NCI-H2196 treated with DMSO at 0.1 percent for 48 hours (cell line): ENCODE results near the gene C15orf62.

Experiments used
- DNase-seq: peaks from one replicate; lab custom pipeline; 2025; ENCODE audit not compliant: unreplicated experiment; lab: John Stamatoyannopoulos, UW

The C15orf62 gene

DNA sequence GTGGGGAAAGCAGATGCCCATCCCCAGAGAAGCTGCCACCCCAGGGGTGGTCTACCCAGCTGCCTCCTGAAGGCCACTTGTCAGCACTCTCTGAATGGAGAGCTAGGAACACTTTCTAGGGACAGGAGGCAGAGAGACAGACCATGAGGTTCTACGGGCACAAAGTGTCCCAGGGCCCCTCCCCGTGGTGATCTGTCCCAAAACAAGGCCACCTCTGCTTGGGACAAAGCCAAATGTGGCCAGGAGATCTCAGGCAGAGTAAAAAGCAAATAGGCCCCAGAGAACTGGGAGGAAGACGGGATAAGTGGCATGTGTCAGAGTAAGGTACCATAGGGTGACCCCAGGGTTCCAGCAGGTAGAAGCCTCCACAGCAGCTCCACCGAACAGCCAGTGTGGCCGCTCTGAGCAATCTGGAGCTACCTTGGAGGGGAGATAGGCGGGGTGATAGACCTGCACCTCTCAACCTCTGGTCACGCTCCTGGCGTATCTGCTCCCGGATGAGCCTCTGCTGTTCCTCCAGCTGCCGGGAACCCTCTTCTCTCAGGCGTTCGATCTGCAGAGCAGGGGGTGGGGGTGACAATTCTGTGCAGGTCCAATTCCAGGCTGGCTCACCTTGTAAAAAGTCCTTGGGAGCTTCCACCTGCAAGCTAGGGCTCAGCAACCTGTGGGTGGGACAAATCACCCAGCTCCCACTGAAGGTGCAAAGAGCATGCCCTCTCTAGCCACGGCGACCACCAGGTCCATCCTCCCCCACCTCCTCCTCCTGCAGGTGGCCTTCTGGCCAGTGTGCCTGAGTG lies 6.2 kb downstream of the C15orf62 start:
- DNase-seq = no peak

DNA sequence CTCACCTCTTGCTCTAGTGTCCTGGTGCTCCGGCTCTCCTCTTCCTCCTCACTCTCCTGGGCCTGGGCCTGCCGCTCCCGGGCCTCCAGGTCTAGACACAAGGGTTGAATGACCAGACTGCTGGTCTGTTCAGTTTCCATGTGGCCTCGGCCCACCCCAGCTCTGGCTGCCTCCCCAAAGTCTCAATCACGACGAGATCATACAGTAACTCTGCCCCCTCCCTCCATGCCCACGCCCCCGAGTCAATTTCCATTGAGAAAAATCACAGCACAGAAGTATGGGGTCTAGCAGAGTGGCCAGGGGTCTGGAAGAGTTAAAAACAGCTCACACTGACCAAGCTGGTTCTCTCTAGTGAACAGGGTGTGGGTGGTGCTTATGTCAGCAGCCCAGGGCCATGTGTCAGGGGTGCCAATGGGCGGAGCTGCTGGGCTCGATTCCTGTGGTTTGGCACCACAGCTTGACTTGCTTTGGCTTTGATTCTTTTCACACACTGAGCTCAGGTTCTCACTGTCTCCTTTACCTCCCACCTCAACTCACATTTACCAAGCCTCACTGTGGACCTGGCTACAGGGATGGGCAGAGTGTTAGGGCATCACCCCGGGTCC lies 6.9 kb downstream of the C15orf62 start:
- DNase-seq = peak; percentile 28

DNA sequence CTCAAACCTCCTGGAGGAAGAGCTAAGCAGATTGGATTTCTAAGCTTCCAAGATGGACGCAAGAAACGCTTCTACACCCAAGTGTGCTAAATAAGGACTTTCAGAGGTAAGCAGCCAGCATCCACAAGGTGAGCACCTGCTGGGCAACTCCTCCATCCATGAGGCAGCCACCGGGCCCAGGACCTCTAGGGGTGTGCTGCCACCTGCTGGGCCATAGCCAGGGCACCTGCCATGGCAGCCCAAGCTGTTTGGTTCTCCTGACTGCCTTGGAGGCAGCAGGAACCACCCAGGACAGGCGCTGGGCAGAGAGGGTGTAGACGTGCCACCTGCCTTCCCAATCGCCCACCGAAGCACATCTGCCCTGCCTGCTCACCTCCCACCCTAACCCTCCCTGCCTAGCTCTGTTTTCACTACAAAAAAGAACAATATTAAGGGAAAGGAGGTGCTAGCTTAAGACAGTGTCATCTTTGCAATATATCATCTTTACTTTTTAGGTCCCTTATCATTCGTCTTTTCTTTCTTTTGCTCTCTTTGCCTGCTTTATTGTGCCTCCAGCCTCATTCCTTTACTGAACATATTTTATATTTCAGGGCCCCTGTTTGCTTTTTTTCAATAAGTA lies 12.9 kb downstream of the C15orf62 start:
- peak; percentile 41 for DNase-seq

DNA sequence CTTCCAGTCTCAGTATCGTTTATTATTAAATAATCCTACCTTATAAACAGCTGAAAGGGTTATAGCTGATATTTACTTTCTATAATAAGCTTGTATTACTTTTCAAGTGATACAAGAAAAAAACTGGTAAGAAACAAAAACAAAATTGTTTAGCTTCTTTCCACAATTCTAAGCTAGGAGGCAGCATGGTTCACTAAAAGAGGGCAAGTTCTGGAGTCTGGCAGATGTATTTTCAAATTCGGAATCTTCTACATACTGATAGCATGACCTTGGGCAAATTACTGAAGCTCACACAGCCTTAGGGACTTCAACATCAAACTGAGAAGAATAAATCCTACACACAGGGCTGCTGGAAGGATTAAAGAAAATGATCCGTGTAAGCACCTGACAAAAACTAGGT lies 15.4 kb downstream of the C15orf62 start:
- no peak for DNase-seq

DNA sequence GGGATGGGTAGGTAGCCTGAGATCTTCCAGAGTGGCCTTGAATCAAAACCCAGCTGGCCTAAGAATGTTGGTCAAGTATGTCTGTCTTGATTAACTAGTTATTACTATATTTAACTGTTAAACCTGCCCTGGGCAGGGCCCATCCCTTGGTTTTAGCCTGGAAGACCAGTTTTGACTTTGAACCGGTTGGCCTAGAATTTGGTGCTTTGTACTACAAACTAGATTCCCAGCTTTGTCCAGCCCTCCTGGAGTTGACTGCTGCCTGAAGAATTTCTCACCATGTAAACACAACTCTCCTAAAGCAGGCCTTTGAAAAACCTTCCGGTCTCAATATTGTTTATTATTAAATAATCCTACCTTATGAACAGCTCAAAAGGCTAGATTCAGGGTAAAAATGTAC lies 16.0 kb downstream of the C15orf62 start:
- DNase-seq = no peak

DNA sequence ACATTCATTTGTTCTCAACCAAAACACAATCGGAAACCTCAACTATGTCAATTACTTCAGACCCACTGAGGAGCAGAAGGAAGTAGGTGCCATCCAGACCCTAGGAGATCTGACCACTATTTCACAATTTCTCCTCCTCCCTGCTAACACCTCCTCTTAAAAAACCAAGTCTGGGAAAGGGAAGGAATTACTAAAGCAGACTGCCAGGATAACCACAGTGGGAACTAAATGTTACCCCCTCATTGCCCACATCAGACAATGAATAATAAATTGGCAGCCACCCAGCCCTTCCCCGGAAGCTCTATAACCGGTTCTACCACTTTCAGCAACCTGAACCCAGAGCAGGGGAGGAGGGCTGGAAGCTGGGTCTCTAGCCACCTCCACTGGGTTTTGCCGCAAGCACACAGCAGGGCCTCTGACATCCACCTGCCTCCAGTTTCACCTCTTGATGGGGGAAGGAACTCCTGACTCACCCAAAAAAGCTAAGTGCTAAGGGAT lies 17.6 kb downstream of the C15orf62 start:
- peak; percentile 73 for DNase-seq

DNA sequence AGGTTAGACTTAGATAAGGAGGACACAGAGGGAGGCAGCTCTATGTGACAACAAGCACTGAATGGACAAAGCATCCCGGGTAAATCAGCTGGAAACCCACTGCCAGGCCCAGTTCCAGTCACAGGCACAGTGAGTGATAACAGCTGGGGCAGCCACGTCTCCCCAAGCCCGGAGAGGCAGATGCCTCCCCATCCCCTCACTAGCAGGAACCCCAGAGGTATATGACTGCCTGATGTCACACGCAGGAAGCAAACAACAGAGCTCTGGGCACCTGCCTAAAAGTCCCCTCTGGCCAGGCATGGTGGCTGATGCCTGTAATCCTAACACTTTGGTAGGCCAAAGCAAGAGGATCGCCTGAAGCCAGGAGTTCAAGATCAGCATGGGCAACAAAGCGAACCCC lies 18.2 kb downstream of the C15orf62 start:
- DNase-seq = no peak

DNA sequence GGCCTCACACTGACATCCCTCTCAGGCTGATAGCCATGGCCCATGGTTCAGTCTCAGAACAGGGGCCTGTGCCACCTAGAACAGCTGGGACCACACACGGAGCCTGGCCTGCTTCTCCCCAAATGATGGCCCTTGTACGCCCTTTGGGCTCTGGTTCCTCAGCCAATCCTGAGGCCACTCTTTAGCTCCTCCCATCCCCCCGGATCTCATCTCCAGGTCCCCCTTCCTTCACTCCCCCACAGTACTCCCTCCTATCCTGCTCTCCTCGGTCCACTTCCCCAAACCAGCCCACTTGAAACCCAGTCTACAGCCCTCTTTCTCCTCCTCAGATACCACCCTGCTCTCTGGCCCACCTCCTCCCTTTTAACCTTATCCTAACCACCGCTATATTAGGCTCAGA lies 19.3 kb downstream of the C15orf62 start:
- DNase-seq = no peak

DNA sequence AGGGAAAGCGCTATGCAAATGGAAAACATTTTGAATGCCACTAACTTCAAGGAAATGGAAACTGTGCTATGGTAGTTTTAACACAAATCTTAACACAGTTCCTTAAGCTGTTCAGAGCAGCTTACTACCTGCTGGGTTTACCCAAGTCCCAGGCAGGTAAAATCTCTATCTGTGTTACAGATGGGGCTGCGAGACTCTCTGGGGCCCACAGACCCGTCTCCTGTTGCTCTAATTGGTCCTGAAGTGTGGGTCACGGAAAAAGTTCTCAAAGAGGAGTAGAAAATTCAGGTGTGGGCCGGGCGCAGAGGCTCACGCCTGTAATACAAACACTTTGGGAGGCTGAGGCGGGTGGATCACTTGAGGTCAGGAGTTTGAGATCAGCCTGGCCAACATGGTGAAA lies 20.2 kb downstream of the C15orf62 start:
- no peak for DNase-seq

DNA sequence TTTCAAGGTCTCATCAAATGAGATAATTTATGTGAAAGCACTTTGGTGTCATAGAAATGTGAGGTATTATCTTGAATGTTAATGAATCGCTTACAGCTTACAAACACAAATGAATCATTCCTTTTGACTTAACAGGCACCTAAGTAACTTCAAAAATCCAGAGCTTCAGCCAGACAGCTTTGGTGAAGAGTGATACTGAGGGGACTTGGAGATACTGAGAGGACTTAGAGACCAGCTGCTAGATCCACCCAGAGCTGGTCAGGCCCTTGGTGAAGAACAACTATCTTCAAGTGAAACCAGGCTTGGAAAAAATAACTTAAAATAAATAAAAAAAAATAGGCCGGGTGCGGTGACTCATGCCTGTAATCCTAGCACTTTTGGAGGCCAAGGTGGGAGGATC lies 20.9 kb downstream of the C15orf62 start:
- no peak for DNase-seq

DNA sequence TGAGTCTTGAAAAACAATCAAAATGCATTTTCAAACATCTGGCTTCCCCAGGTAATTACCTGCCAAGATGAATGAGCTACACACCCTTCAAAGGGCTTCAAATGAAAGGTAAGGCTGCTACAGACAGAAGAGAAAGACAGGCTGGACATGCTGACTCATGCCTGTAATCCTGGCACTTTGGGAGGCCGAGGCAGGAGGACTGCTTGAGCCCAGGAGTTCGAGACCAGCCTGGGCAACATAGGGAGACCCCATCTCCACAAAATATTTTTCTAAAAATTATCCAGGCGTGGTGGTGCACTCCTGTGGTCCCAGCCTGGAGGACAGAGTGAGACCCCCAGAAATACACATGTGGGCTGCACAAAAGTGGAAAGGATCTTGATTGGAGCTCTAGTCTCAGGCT lies 22.6 kb downstream of the C15orf62 start:
- DNase-seq = no peak

DNA sequence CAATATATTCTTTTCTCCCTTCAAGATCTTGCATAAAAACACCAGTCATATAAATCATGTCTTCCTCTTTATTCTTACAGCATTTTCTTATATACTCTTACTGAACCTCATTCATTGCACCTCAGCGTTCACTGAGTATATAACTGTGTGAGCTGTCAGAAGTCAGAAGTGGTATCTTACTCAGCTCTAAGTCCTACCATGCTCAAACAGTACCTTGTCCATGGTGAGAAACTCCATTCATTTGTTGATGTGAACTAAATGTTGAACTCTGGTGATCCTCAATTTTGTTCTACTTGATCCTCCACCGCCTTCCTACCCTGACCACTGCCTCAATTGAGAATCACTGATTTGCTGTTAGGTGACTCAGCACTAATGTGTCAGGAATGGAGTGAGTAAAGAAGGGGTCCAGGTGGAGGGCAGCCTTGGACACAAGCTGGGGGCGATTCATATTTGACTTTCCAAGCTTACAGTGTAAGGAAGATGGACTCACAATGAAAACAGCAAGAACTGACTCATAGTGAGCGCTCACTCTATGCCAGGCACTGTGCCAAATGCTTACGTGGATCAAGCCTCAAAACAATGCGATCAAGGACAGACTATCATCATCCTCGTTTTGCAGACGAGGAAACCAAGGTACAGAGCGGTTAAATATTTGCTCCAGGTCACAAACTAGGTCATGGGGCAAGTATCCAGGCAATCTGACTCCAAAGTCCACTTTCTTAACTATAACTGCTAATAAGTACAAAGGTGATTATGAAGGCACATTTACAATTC lies 23.6 kb downstream of the C15orf62 start:
- DNase-seq = no peak

DNA sequence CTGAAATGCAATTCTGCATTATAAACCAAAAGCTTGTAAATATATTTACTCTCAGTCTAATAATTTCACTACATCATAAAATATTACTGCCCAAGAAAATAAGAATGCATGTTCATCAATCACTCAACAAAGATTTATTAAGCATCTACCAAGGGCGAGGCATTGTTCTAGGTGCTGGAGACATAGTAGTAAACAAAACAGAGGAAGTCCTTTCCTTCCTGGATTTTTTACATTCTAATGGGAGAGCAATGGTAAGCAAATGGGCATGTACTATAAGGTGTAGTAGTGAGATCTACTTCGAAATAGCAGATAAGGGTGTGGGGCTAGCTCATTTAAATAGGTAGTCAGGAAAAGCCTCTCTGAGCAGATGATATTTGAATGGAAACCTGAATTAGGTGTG lies 26.3 kb downstream of the C15orf62 start:
- no peak for DNase-seq

DNA sequence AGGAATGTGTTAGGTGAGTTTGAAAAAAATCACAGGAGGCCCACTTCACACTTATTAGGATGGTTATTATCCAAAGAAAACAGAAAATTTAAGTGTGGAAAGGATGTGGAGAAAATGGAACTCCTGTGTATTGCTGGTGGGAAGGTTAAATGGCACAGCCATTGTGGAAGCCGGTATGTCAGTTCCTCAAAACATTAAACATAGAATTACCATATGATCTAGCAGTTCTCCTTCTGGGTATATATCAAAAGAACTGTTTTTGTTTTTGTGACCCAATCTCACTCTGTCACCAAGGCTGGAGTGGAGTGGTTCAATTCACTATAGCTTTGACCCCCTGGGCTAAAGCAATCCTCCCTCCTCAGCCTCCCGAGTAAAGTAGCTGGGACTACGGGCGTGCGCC lies 26.7 kb downstream of the C15orf62 start:
- DNase-seq = no peak

DNA sequence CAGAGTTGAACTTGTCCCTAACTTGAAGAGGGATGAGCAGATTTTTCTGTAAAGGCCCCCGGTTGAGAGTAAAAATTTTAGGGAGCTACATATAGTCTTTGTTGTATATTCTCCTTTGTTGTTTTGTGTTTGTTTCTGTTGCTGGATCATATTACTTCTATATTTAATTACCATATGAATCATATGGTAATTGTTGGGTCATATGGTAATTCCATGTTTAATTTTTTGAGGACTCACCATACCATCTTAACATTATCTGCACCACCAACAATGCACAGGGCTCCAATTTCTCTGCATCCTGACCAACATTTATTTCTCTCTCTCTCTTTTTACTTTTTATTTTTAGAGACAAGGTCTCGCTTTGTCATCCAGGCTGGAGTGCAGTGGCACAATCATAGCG lies 29.7 kb downstream of the C15orf62 start:
- DNase-seq = no peak

DNA sequence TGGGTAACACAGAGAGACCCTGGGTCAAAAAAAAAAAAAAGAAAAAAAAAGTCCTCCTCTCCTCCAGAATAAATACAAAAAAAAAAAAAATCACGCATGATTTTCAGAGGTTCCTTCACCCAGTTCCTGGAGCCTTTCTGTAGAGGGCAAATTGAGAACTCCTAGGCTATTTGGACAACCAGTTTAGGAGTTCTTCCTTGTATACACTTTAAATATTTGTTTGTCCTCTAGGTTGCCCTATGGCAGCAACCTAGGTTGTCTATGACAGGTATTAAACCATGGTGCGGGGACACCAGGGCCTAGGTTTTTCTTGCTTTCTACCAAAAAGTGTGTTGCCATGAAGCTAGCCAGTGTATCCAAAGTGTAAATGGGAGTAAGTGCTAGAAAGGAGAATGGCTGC lies 33.3 kb downstream of the C15orf62 start:
- no peak for DNase-seq

DNA sequence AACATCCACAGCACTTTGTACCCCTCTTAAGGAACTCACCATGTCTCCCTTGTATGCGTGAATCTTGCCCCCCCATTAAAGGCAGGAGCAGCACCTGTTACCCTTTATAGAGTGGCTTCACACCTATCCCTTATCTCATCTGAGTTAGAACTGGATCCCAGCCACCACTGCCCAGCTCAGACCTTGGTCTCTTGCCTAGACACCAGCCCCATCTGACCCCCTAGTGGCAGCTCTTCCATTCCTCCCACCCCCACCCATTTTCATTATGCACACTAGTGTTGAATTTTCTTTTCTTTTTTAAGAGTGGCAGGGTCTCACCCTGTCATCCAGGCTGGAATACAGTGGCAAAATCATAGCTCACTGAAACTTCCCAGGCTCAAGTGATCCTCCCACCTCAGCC lies 33.9 kb downstream of the C15orf62 start:
- no peak for DNase-seq

DNA sequence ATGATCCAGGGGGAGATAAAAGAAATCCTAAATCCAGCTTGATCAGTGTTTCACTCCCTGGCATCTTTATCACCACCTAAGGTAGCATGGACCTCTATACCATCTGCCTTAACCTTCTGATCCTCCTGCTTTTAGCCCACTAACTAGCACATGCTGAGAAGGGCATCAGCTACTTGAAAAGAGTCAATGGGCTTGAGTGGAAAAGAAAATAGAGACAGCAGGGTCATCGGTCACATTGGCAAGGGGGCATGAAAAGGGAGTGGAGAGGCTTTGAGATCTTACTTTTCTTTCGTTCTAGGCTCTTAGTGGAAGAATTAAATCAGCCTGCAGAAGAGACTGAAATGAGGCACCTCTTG lies 36.9 kb downstream of the C15orf62 start:
- DNase-seq = no peak

DNA sequence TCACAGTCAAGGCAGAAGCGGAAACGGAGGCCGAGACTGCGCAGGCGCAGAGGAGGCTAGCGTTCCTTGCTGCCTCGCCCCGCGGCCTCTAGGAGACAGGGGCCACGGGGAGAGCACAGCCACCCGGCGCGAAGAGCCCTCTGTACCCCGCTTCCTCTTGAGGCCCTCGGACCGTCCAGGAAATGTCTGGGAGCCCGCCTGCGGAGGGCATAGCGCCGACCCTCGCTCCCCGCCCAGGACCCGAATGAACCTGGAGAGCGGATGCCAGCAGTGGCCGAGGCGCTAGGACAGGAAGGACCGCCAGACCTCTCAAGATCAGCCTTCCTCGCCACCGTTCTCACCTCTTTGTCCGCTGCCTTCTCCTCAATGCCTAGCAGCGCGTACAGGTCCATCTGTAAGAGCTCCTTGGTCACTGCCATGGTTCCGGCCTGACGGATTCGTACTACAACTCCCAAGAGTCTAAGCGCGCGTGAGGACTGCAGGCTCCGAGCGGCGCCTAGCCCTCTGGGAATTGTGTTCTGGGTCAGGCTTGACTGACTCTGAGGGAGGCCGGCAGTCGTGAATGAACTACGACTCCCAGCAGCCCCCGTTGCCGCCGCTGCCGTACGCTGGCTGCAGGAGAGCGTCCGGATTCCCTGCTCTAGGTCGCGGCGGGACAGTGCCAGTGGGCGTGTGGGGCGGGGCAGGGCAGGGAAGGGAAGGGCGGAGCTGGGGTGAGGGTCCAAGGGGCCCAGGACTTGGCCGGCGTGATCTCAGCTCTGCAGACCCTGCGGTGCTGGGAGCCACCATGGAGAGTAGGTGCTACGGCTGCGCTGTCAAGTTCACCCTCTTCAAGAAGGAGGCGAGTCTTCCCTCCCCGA lies 37.5 kb downstream of the C15orf62 start, which contains the start of the genes DNAJC17 and ZFYVE19:
Gene DNAJC17 (minus strand): TSS at position 446 of the 860 bp plus-strand sequence. CDS start 27 bp downstream, at position 419.
Gene ZFYVE19 (plus strand): TSS at position 62 of the 860 bp plus-strand sequence. CDS start 501 bp downstream, at position 563.
- peak; percentile 80 for DNase-seq

DNA sequence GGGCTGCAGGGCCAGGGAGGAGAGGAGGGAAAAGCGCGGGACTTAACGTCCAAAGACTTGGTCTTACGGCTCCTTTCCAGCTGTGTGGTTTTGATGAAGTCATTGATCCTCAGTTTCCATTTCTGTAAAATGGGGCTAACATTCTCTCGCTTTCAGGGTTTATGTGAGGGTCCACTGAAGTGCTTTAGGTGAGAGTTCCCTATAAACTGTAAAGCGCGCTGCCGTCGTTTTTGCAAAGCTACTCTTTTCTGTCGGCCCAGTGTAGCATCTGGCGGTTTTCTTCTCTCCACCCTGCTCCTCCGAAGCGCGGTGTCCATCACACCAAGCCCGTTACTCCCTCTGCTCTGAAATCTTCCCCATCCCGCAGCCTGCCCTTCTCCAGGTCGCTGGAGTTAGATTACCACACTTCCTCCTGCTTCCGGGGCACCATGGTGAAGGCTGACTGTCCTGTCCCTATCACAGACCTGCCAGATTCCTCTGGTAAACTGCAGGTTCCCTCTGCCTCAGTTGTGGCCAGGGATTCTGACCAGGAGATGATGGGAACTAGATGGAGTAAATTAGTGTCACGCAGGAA lies 38.2 kb downstream of the C15orf62 start:
- no peak for DNase-seq
